NAMALWA (cell line): ENCODE data around the gene LDB2.

Experiments used
- DNase-seq: peaks from one replicate; pipeline ENCODE4 v3.0.0-alpha.2; 2015; ENCODE audit warnings: low spot score

The LDB2 gene

GRCh38 chr4:16483540-16483939 lies 414.9 kb downstream of the LDB2 start:
- DNase-seq: no peak

GRCh38 chr4:16480011-16480410 lies 418.4 kb downstream of the LDB2 start:
- no peak for DNase-seq

DNA sequence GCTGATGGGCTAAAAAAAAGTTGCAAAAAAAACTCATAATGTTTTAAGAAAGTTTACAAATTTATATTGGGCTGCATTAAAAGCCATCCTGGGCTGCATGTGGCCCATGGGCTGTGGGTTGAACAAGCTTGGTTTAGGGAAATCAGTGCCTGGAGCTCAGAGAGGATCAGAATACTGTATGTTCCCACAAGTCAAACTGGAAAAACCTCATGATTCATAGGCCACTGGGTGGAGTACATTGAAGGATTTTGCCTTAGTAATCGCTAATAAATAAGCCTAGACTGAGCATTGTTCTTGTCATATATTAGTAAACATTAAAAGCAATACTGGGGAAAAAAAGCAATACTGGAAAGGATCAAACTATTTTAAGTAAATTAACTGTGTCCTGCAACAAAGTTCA lies 425.9 kb downstream of the LDB2 start:
- no peak for DNase-seq

GRCh38 chr4:16467061-16467460 lies 431.4 kb downstream of the LDB2 start:
- no peak for DNase-seq

GRCh38 chr4:16466581-16466980 lies 431.9 kb downstream of the LDB2 start:
- DNase-seq: no peak

- no peak for DNase-seq
Observed at GRCh38 chr4:16464651-16465050, 433.8 kb downstream of the LDB2 start.

DNA sequence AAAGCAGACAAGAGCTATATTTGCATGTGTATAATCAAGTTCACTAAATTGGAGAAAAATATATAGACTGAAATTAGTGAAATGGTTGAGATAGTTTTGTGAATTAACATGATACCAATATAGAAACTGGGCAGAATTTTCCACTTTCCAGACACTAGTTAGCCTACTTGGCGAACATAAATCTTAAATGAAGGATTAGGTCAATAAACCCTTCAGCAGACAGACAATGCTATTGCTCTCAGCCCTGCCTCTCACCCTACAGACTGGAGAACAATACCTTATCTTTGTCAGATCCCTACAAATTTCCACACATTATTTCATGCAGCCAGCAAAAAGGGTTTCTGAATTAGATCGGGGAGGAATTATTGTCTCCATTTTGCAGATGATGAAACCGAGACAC lies 435.8 kb downstream of the LDB2 start:
- DNase-seq: no peak

DNA sequence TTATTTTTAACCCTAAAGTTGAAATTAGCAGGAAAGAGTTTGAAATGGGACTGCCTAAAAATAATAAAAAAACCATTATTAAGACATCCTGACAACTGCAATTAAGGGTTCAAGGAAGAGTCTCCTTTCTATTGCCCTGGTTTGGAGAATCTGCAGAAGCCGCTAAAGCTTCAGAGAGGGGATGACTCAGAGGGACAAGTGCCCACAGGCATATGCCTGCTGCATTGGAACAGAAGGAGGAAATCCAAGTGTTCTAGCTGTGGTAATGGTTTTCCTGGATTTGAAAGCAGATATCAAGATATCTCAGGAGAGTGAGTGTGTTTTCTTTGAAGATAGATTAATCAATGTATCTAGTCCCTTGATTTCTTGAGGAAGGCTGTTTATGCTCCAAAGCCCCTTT lies 437.1 kb downstream of the LDB2 start:
- no peak for DNase-seq

DNA sequence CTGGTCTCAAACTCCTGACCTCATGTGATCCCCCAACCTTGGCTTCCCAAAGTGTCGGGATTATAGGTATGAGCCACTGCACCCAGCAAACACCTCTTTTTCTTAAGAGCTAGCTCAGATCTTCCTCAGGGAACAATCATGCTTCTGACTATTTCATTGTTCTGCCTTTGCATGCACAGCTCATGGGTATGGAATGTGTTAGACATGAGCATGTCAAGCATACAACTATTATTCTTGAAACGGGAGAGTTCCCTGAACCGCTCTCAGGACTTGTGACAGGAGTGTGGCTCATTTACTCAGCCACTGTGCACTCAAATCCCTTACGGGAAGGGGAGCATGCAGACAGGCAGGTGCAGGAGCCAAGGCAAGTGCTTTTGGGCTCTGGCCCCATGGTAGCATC lies 440.5 kb downstream of the LDB2 start:
- no peak for DNase-seq
